LNCaP clone FGC (cell line): Measurements from ENCODE around the gene KIF5B.
"Not testable (repeated sequence)": the region's sequence is repeated elsewhere in the genome, so short reads cannot be mapped to it uniquely, and the experiment has no call there.

ENCODE experiments used
- DNase-seq: peaks from one replicate; pipeline ENCODE4 v3.0.0-alpha.2; 2011; ENCODE audit warnings: low read depth
- H3K4me3 ChIP-seq: 2 replicates; pipeline ENCODE4 v1.5.1; 2011; ENCODE audit warnings: mild to moderate bottlenecking, low read depth, low read length, control low read depth
- TF ChIP-seq, protein P1 (sequence below): IDR thresholded peaks from 2 replicates; pipeline ENCODE4 v1.5.1; 2012; ENCODE audit warnings: mild to moderate bottlenecking; ENCODE audit not compliant: control insufficient read depth, insufficient read depth; ENCODE audit errors: extremely low read depth

The KIF5B gene

DNA sequence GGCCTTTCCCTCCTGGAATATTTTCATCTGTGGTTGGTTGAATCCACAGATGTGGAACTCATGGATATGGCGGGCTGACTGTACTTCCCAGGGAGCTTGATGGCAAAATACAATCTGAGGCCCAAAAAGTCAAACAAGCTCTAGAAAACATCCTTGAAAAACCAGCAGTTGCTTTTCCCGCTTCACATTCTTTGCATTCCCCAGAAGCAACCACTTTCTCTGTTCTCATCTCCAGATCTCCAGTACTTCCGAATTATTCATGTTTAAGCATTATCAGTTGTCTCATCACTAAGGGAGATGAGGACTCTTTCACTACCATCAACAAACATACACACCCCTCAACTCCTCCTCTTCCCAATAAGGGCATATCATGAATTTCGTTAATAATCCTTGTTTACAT is 55.3 kb downstream of the KIF5B start:
- no peak overlapping the region for H3K4me3 ChIP-seq
- no peak for DNase-seq
- TF ChIP-seq, protein P1, sequence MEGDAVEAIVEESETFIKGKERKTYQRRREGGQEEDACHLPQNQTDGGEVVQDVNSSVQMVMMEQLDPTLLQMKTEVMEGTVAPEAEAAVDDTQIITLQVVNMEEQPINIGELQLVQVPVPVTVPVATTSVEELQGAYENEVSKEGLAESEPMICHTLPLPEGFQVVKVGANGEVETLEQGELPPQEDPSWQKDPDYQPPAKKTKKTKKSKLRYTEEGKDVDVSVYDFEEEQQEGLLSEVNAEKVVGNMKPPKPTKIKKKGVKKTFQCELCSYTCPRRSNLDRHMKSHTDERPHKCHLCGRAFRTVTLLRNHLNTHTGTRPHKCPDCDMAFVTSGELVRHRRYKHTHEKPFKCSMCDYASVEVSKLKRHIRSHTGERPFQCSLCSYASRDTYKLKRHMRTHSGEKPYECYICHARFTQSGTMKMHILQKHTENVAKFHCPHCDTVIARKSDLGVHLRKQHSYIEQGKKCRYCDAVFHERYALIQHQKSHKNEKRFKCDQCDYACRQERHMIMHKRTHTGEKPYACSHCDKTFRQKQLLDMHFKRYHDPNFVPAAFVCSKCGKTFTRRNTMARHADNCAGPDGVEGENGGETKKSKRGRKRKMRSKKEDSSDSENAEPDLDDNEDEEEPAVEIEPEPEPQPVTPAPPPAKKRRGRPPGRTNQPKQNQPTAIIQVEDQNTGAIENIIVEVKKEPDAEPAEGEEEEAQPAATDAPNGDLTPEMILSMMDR = no peak

DNA sequence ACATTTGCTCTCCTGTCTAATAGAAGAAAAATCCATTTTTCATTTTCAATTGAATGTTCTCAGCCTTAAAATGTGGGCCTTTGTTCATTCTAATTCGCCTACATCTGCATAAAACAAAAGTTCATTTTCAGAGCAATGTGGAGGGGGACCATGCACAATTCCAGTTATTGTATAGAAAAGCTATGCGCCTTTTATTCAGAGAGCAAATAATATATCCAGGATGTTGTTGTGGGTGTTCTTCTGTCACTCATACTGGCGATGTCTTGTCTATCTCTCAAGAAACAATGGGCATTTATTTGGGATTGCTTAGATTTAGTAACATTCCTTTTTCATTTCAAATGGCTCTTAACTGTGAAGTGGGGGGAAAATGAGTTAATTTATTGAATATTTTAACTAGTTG is 56.4 kb downstream of the KIF5B start:
- no peak for DNase-seq
- no peak overlapping the region for H3K4me3 ChIP-seq
- TF ChIP-seq, protein P1 = no peak

DNA sequence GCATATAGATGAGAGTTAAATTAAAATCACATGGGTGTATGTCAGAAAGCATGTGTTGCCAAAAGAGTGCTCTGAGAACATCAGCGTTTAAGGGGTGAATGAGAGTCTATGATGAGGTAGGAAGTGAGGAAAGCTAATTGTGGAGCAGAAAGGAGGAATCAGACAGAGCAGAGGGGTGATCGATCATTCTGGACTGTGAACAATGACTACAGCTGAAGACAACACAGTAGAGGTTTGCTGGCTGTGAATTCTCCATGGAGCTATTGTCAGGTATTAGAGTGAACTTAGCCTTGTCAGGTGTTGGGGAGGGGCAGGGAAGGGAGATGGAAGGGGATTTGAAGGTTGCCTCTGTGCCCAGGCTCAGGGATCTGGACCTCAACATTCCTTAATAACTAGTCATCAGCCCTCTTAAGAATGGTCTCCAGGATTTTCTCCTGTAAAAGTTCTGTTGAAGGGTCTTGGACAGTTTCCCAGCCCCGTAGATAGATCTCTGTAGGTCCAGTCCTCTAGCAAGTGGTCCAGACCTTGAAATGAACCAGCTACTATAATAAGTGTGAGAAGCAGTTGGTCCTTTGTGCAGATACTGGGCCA is 57.1 kb downstream of the KIF5B start:
- TF ChIP-seq, protein P1 = no peak
- no peak for DNase-seq
- H3K4me3 ChIP-seq = no peak overlapping the region

DNA sequence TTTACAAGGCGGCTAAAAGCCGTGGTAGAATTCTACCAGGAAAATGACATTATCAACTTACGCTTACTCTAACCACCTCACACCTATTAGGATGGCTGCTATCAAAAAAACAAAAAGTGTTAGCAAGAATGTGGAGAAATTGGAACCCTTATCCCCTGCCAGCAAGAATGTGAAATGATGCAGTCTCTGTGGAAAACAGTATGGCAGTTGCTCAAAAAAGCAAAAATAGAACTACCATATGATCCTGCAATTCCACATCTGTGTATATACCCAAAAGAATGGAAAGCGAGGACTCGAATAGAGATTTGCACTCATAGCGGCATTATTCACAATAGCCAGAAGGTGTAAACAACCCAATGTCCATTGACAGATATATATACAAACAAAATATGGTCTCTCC is 61.3 kb downstream of the KIF5B start:
- no peak overlapping the region for H3K4me3 ChIP-seq
- DNase-seq = no peak
- TF ChIP-seq, protein P1 = no peak

DNA sequence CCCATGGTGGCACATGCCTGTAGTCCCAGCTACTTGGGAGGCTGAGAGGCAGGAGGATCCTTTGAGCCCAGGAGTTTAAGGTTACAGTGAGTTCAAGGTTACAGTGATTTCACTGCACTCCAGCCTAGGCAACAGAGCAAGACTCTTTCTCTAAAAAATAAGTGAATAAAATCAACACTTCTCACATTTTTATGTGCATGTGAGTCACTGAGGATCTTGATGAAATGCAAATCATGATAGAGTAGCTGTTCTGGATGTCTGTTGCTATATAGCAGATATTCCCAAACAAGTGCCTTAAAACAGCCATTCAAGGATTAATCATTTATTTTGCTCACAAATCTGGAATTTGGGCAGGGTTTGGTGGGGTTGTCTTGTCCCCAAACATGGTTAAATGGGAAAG is 65.3 kb downstream of the KIF5B start:
- no peak for DNase-seq
- TF ChIP-seq, protein P1 = no peak

DNA sequence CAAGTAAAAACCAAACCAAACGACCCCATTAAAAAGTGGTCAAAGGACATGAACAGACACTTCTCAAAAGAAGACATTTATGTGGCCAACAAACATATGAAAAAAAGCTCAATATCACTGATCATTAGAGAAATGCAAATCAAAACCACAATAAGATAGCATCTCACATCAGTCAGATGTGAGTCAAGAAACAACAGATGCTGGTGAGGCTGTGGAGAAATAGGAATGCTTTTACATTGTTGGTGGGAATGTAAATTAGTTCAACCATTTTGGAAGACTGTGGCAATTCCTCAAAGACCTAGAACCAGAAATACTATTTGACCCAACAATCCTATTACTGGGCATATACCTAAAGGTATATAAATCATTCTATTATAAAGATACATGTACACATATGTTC is 68.4 kb downstream of the KIF5B start:
- DNase-seq, H3K4me3 ChIP-seq: not testable (repeated sequence)

More for the DNA sequence above, 65.3 kb downstream of the KIF5B start:
- H3K4me3 ChIP-seq = no peak overlapping the region

DNA sequence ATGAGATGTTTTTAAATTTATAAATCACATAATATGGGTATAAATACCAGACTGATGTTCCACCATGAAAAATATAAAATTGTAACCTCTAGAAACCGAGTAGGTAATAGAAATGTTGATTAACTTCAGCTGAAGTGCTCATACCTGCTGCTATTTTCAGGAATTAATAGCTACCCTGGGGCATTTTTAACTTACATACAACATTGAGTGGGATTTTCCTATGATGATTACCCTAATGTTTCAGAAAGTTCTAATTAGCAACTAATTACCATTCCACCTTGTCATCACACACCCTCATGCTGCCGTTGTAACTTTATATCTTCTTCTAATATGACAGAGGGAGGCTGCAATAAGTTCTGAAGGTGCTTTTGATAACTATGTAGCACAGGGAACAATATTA is 74.1 kb downstream of the KIF5B start:
- TF ChIP-seq, protein P1 = no peak
- no peak for DNase-seq
- H3K4me3 ChIP-seq = no peak overlapping the region
